Hepatocyte (in vitro differentiated cells): ENCODE results near the gene PIWIL4.

Source experiments
- CTCF ChIP-seq: fragments of 200-600 bp; sonication (generic); IDR thresholded peaks from 2 replicates; pipeline ENCODE4 v1.5.1; 2016; ENCODE audit warnings: antibody characterized with exemption, mild to moderate bottlenecking; ENCODE audit not compliant: poor library complexity
- EZH2 ChIP-seq: fragments of 200-600 bp; sonication (generic); IDR thresholded peaks from 2 replicates; pipeline ENCODE4 v1.6.1; 2016; ENCODE audit warnings: antibody characterized with exemption, mild to moderate bottlenecking, borderline replicate concordance
- EZH2phosphoT487 ChIP-seq: fragments of 200-600 bp; sonication (generic); IDR thresholded peaks from one replicate; pipeline ENCODE4 v1.6.1; 2018; ENCODE audit warnings: antibody characterized with exemption, mild to moderate bottlenecking, low read depth, moderate library complexity; ENCODE audit not compliant: unreplicated experiment, severe bottlenecking

GRCh38 chr11:94533206-94533605 lies 34.0 kb upstream of the PIWIL4 start:
- TF ChIP-seq CTCF (no peak), EZH2 (no peak), EZH2phosphoT487 (no peak)
